GM19452 (cell line): ENCODE results near the gene HMGCR.

ENCODE experiments used
- ATAC-seq: cut with Tn5 transposase; IDR thresholded peaks from one replicate; pipeline ENCODE4 v1.9.1; 2021; ENCODE audit not compliant: unreplicated experiment

The HMGCR gene

GRCh38 chr5:75380099-75380498 is 43.1 kb downstream of the HMGCR start:
- ATAC-seq: no peak

GRCh38 chr5:75381456-75381855 is 44.4 kb downstream of the HMGCR start:
- no peak for ATAC-seq

- ATAC-seq: no peak
Observed at GRCh38 chr5:75384218-75384617, 47.2 kb downstream of the HMGCR start.

- ATAC-seq: no peak
Observed at GRCh38 chr5:75387806-75388205, 50.8 kb downstream of the HMGCR start.

GRCh38 chr5:75389430-75389829 is 52.4 kb downstream of the HMGCR start:
- no peak for ATAC-seq

- ATAC-seq: no peak
Observed at GRCh38 chr5:75395277-75395676, 58.3 kb downstream of the HMGCR start.

GRCh38 chr5:75405296-75405695 is 68.3 kb downstream of the HMGCR start:
- no peak for ATAC-seq
